Choroid plexus epithelial cell (primary cell): ENCODE results near the gene ROPN1B.

ENCODE experiments used
- DNase-seq: peaks from one replicate; pipeline ENCODE4 v3.0.0-alpha.2; 2010; ENCODE audit warnings: low read depth
- H3K4me3 ChIP-seq: 2 replicates; pipeline ENCODE4 v1.5.1; 2011; ENCODE audit warnings: low read depth, mild to moderate bottlenecking, control low read depth, low read length, moderate library complexity
- CTCF ChIP-seq: conservative IDR thresholded peaks from 2 replicates; pipeline ENCODE4 v1.5.1; 2011; ENCODE audit warnings: low read depth, mild to moderate bottlenecking, control low read depth, inconsistent platforms, low read length, moderate library complexity

ROPN1B gene

GRCh38 chr3:126029241-126029640 lies 60.3 kb downstream of the ROPN1B start:
- H3K4me3 ChIP-seq: no peak overlapping the region
- TF ChIP-seq CTCF: no peak
- DNase-seq: no peak

GRCh38 chr3:126030455-126030854 lies 61.5 kb downstream of the ROPN1B start:
- no peak overlapping the region for H3K4me3 ChIP-seq
- TF ChIP-seq CTCF: no peak
- DNase-seq: no peak

DNA sequence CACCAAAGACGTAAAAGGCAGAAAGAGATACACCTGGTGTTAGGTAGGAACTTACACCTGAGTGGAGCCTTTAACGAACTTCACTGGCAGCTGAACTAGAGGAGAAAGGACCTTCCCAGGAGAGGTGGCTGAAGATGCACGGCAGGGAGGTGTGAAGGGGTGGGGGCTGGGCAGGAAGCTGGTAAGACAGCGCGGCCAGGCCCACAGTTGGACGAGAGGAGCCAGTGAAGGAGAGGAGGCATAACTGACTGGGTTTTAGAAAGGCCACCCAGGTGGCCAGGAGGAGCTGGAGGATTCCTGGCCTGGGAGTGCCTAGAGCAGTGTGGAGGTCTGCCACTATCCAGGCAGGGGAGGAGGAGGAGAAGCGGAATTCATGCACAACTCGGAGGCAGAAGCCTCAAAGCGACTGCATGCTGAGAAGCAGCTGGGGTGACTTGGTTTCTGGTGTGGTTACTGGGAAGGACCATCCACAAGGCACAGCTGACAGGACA lies 63.0 kb downstream of the ROPN1B start:
- no peak overlapping the region for H3K4me3 ChIP-seq
- no peak for TF ChIP-seq CTCF
- no peak for DNase-seq
